Keratinocyte (primary cell): ENCODE measurements around the gene ZNF471. TPM values are rescaled to one million over a fixed set of nuclear protein-coding genes. Genes with fewer than 3 reads are reported as not detected.

ENCODE experiments used
- DNase-seq: peaks from one replicate; pipeline ENCODE4 v3.0.0-alpha.2; 2011; ENCODE audit warnings: low read depth, missing footprints, low spot score
- FAIRE-seq: peaks from 2 replicates; lab custom pipeline; 2011; peaks lifted over from hg19 to GRCh38; lab: Jason Lieb, UNC
- H2AFZ ChIP-seq: 2 replicates; pipeline ENCODE4 v1.6.0; 2012; ENCODE audit warnings: low read length, control low read depth, inconsistent platforms; ENCODE audit not compliant: control insufficient read depth
- H3K27ac ChIP-seq: 2 replicates; pipeline ENCODE4 v1.5.1; 2011; ENCODE audit warnings: low read length; ENCODE audit not compliant: control insufficient read depth, insufficient read depth
- H3K27me3 ChIP-seq: 3 replicates; pipeline ENCODE4 v1.6.0; 2011; ENCODE audit warnings: low read length; ENCODE audit not compliant: control insufficient read depth, insufficient read depth; ENCODE audit errors: extremely low read depth
- H3K36me3 ChIP-seq, 2 experiments: 2 replicates in 1 of 2; 3 replicates in 1 of 2; pipeline ENCODE4 v1.5.1; 2011; ENCODE audit warnings: low read length in 2 of 2, mild to moderate bottlenecking in 1 of 2; ENCODE audit not compliant: control insufficient read depth in 2 of 2, insufficient read depth in 2 of 2; ENCODE audit errors: extremely low read depth in 1 of 2
- H3K4me1 ChIP-seq: 3 replicates; pipeline ENCODE4 v1.5.1; 2011; ENCODE audit warnings: low read length; ENCODE audit not compliant: control insufficient read depth, insufficient read depth; ENCODE audit errors: extremely low read depth
- H3K4me2 ChIP-seq: 3 replicates; pipeline ENCODE4 v1.6.0; 2011; ENCODE audit warnings: low read depth, low read length; ENCODE audit not compliant: control insufficient read depth, insufficient read depth; ENCODE audit errors: extremely low read depth
- H3K4me3 ChIP-seq, 3 experiments: fragments of 200-600 bp in 1 of 3; sonication (generic) in 1 of 3; 2 replicates in 2 of 3; 3 replicates in 1 of 3; pipeline ENCODE4 v1.5.1; 2011 to 2016; ENCODE audit warnings: low read length in 3 of 3, mild to moderate bottlenecking in 3 of 3, control low read depth in 2 of 3, inconsistent platforms in 1 of 3, low read depth in 1 of 3, mixed read lengths in 1 of 3, mixed run types in 1 of 3, moderate library complexity in 1 of 3; ENCODE audit not compliant: control insufficient read depth in 2 of 3, insufficient read depth in 2 of 3; ENCODE audit errors: extremely low read depth in 1 of 3
- H3K79me2 ChIP-seq: 2 replicates; pipeline ENCODE4 v1.6.0; 2012; ENCODE audit warnings: low read length; ENCODE audit not compliant: control insufficient read depth, insufficient read depth
- H3K9ac ChIP-seq: 3 replicates; pipeline ENCODE4 v1.6.0; 2011; ENCODE audit warnings: low read length; ENCODE audit not compliant: control insufficient read depth, insufficient read depth; ENCODE audit errors: extremely low read depth
- H3K9me1 ChIP-seq: 3 replicates; pipeline ENCODE4 v1.6.0; 2011; ENCODE audit warnings: low read length; ENCODE audit not compliant: control insufficient read depth, insufficient read depth; ENCODE audit errors: extremely low read depth
- H3K9me3 ChIP-seq: 2 replicates; pipeline ENCODE4 v1.5.1; 2012; ENCODE audit warnings: low read depth, low read length; ENCODE audit not compliant: control insufficient read depth
- H4K20me1 ChIP-seq: 3 replicates; pipeline ENCODE4 v1.6.0; 2011; ENCODE audit warnings: low read length; ENCODE audit not compliant: control insufficient read depth, insufficient read depth; ENCODE audit errors: extremely low read depth
- EZH2 ChIP-seq: IDR thresholded peaks from one replicate; pipeline ENCODE4 v1.6.1; 2012; ENCODE audit warnings: inconsistent platforms, mild to moderate bottlenecking, low read length, moderate library complexity
- dilution Hi-C: fragments of 300-500 bp; cut with MboI; formaldehyde crosslinking; loops from one replicate; pipeline ENCODE4 v1.7.0; 2020; ENCODE audit warnings: low sequenced_read_pairs; ENCODE audit not compliant: extremely low pct_ligation_motif_present
- polyA plus RNA-seq, 5 experiments: library from polyadenylated mRNA; depleted of rRNA in 3 of 5; stranded (reverse) in 3 of 5; stranded (forward) in 1 of 5; unstranded in 1 of 5; fragments of >200 nt; gene quantifications; 1 replicate in 1 of 5; 2 replicates in 3 of 5; 3 replicates in 1 of 5; pipeline versions ENCODE4 v1.2.1 to v1.2.3, GENCODE V29; 2011 to 2012; ENCODE audit warnings: missing spikeins in 2 of 5, low read depth in 1 of 5, low replicate concordance in 1 of 5
- TF ChIP-seq, protein P1 (sequence below), 3 experiments: IDR thresholded peaks in 1 of 3; conservative IDR thresholded peaks in 1 of 3; optimal IDR thresholded peaks in 1 of 3; 2 replicates in 2 of 3; 3 replicates in 1 of 3; pipeline versions ENCODE3 to v1.5.1; 2011; ENCODE audit warnings: low read length in 3 of 3, mild to moderate bottlenecking in 3 of 3, moderate library complexity in 2 of 3, control low read depth in 1 of 3, inconsistent platforms in 1 of 3; ENCODE audit not compliant: insufficient read depth in 2 of 3; ENCODE audit errors: extremely low read depth in 1 of 3

Gene ZNF471
- polyA plus RNA-seq, 1 donor (not counting 4 experiments of a cell fraction or from before 2014, with no cell fraction given): 5.1 TPM

DNA sequence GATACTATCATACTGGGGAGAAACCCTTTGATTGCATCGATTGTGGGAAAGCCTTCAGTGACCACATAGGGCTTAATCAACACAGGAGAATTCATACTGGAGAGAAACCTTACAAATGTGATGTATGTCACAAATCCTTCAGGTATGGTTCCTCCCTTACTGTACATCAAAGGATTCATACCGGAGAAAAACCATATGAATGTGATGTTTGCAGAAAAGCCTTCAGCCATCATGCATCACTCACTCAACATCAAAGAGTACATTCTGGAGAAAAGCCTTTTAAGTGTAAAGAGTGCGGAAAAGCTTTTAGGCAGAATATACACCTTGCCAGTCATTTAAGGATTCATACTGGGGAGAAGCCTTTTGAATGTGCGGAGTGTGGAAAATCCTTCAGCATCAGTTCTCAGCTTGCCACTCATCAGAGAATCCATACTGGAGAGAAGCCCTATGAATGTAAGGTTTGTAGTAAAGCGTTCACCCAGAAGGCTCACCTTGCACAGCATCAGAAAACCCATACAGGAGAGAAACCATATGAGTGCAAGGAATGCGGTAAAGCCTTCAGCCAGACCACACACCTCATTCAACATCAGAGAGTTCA is 46.7 kb downstream of the ZNF471 start:
- Histone ChIP-seq H4K20me1 (no peaks in the 10 kb centered on the region), H3K79me2 (no peaks in the 10 kb centered on the region), H3K36me3 (peaks cover 10 to 21% of the 10 kb centered on the region in 2 experiments), H2AFZ (no peak overlapping the region), H3K4me2 (no peak overlapping the region), H3K27me3 (no peaks in the 10 kb centered on the region), H3K9me3 (peaks cover 28% of the 10 kb centered on the region), H3K27ac (no peak overlapping the region), H3K9me1 (no peaks in the 10 kb centered on the region), H3K4me1 (no peaks in the 10 kb centered on the region), H3K4me3 (no peak overlapping the region), H3K9ac (no peak overlapping the region)
- no peak for FAIRE-seq
- TF ChIP-seq EZH2: no peak
- TF ChIP-seq, protein P1, sequence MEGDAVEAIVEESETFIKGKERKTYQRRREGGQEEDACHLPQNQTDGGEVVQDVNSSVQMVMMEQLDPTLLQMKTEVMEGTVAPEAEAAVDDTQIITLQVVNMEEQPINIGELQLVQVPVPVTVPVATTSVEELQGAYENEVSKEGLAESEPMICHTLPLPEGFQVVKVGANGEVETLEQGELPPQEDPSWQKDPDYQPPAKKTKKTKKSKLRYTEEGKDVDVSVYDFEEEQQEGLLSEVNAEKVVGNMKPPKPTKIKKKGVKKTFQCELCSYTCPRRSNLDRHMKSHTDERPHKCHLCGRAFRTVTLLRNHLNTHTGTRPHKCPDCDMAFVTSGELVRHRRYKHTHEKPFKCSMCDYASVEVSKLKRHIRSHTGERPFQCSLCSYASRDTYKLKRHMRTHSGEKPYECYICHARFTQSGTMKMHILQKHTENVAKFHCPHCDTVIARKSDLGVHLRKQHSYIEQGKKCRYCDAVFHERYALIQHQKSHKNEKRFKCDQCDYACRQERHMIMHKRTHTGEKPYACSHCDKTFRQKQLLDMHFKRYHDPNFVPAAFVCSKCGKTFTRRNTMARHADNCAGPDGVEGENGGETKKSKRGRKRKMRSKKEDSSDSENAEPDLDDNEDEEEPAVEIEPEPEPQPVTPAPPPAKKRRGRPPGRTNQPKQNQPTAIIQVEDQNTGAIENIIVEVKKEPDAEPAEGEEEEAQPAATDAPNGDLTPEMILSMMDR (optimal IDR thresholded peaks at IDR 0.05 in 1 of 3, IDR thresholded peaks at IDR 0.05 in 1 of 3, conservative IDR thresholded peaks at IDR 0.05 in 1 of 3; ENCODE audit: extremely low read depth in 1 of 3, insufficient read depth in 2 of 3, low read length in 3 of 3): no peak
- no peak for DNase-seq
- dilution Hi-C loops: no loop called here

DNA sequence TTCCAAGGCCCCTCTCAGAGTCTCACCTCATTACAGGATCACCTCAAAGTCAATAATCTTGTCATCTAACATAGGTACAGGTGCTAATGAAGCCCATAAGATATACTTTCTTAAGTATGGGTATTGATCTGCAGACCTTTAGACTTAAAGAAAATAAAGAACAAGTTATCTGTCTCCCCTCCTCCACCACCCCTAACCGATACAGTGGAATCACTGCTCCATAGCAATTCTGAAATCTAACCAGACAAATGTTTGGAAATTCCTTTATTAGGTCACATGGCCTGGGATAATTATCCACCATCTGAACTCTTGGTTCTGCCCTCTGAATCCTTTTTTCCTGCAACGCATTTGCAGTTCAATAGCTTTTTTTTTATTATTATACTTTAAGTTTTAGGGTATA is 55.1 kb downstream of the ZNF471 start:
- Histone ChIP-seq H3K27ac (no peak overlapping the region), H3K79me2 (no peaks in the 10 kb centered on the region), H4K20me1 (no peaks in the 10 kb centered on the region), H3K4me2 (no peak overlapping the region), H3K36me3 (no peaks in the 10 kb centered on the region), H3K27me3 (no peaks in the 10 kb centered on the region), H2AFZ (no peak overlapping the region), H3K9me1 (no peaks in the 10 kb centered on the region), H3K4me3 (no peak overlapping the region), H3K9ac (no peak overlapping the region), H3K9me3 (peaks cover 6% of the 10 kb centered on the region), H3K4me1 (no peaks in the 10 kb centered on the region)
- DNase-seq (no peak), FAIRE-seq (no peak)
- dilution Hi-C loops: no loop called here
- no peak for TF ChIP-seq EZH2
- TF ChIP-seq, protein P1 (optimal IDR thresholded peaks at IDR 0.05 in 1 of 3, IDR thresholded peaks at IDR 0.05 in 1 of 3, conservative IDR thresholded peaks at IDR 0.05 in 1 of 3; ENCODE audit: extremely low read depth in 1 of 3, insufficient read depth in 2 of 3, low read length in 3 of 3): no peak
